GM21786 (cell line): ENCODE results near the gene AGAP1.

ENCODE experiments used
- ATAC-seq: cut with Tn5 transposase; IDR thresholded peaks from one replicate; pipeline ENCODE4 v1.9.1; 2021; ENCODE audit not compliant: unreplicated experiment

Gene AGAP1

DNA sequence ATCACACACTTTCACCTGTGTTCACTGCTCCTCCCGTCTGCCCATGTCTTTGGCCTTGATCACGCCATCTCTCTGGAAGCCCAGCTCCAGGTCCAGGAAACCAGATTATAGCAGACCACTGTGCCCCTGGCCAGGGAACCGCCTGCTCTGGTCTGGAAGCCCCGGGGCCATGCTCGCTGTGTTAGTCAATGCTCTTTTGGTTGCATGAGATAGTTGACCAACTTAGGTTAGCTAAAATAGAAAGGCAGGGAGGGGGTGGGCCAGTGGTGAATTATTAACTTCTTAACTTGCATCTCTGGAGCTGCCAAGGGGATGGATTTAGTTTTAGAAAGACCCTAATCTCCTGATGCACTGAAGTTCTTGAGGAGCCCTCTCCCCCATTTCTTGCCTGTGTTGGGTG, 232.7 kb downstream of the AGAP1 start:
- ATAC-seq, result no peak

DNA sequence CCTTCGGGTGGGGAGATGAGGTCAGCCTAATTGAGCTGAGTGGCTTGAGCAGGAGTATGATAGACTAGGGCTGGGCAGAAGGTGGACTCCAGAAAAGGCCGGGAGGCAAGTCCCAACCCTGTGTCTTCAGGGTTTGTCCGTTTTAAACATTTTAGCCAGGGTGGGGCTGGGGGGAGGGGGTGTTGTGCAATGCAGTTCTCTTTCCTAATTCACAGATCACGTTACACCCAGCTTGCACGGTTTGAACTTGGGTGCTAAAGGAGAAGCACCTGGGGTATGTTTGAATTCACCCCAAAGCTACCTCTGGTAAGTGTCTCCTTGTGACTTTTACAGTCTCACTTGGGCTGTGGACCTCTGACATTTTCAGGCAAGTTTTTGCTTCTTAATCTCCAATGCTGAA, 233.3 kb downstream of the AGAP1 start:
- ATAC-seq, result no peak

DNA sequence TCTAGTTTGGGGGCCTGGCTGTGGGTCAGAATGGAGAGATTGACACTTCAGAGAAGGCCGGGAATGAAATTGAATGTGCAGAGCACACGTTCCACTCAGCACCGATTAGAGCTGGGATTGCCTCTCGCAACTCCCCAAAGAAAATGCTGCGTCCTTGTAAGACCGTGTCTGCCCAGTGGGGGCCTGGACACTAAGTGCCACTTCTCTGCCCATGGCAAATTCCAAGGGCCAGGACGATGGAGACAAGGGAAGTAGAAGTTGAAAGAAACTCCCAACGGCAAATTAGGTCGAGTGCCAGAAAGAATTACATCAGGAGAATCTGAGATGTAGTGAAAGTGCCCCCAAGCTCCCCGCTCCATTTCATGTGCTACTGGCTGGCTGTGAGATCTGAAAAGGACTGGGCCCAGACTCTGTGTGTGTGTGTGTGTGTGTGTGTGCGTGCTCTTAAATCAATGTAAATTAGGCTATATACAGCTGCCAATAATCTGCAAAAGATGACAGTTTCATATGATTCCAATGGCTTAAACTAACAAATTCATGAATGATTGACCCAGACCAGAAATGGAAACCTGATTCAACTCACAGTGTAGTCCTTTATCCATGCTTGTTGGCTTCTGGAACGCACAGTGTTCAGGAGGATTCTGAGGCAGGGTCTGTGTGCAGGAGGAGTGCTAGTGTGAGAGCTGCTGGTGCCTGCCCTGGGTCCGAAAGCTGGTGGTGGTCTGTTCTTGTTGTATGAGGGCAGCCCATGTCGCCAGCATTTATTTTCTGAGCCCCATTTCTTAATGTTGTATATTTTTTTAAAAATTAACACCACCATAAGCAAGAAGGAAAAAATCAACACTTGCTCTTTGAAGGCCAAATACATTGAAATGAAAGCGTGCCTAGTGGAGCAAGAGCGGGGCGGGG, 234.3 kb downstream of the AGAP1 start:
- ATAC-seq, result no peak

DNA sequence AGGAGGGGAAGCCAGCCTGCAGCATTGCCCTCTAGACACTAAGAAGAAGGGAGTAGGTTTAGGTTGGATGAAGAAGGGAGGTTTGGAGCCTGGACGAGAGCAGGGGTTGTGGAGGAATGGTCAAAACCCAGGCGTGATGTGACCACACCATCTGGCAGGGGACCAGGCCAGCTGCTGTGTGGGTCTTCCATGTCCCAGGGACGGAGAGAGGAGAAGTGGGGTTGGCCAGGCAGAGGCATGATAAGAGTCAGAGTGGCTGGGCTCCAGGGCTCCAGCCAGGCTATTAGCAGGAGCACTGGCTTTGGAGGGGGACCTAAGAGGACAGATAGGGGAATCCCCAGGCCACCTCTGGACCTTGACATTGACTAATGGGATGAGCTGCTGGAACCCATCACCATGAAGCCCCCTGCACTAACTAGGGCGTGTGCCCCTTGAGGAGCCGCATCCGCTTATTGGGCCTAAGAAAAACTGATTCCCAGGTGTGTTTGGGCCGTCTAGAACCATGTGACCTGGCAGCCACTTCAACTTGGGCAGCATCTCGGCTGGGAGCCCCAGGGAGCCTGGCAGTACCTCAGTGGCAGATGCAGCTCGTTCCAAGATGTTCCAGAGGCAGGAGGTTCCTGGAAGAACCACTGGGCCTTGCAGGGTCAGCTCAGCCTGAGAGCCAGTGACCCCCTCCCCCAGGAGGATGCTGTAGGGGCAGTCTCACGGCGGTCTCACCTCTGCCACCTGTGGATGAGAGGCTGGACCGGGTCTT, 235.1 kb downstream of the AGAP1 start:
- ATAC-seq, result no peak

DNA sequence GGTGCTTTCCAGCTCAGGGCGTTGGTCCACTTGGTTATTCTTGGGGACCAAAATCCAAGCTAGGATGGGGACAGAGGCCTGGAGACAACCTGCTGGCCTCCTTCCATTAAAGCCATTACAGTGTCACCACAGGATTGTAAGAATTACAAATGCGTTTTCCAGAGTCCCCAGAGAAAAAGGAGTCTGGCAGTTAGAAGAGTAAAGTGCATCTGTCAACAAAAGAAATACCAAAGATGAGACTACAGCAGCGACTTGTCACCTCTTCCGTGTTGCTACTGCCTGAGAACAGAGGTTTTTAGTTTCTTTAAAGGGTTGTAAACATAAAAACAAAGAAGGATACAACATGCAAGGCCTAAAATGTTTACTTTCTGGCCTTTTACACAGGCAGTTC, 235.7 kb downstream of the AGAP1 start:
- ATAC-seq, result no peak

DNA sequence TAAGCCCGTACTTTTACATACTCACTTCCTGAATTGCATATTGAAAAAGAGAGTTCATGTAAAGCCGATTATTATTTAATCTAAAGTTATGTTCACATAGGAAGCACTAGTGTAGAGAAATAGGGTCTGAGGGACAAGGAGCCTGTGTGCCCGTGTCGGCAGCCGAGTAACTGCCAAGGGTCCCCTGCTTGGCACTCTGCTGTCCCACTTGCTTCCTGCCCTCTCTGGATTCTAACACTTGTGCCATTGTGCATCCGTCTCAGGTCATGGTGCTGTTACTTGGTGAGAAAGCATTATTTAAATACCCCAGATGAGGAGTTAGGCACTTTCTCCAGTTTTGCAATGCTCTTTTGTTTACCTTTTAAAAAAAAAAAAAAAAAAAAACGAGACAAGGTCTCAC, 236.3 kb downstream of the AGAP1 start:
- no peak for ATAC-seq

DNA sequence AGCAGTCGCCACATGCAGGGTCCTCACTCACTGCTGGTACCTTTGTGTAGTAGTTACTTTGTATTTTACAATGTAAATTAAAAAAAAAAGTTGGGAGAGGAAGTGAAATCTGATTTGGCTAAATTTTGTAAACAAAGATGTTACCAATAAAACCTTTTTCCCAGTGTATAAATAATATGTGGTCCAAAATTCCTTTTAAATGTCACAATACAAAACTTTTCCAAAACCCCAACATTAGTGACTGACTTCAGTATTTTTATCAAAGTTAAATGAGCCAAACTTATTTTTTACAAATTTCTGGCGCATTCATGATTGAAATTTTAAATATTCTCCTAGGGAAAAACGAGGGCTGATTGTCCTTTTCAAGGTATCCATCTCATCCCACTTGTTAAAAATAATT, 239.9 kb downstream of the AGAP1 start:
- no peak for ATAC-seq

DNA sequence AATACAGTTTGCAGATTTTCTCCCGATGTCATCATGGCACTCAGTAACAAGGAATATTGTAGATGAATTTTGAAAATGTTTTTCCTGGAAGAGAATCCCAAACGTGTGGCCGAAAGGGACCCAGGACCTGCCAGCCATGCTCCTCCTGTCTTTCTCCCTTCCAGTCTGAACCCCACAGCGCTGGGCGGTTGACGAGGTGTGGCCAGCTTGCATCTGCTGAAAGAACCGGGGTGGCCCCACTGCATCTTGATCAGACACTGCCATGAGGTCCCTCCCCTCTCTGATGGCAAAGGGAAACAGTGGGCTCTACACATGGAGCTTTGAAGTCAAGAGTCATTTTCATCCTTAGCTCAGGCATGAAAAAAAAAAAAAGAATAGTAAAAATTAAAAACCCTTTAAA, 240.3 kb downstream of the AGAP1 start:
- no peak for ATAC-seq

DNA sequence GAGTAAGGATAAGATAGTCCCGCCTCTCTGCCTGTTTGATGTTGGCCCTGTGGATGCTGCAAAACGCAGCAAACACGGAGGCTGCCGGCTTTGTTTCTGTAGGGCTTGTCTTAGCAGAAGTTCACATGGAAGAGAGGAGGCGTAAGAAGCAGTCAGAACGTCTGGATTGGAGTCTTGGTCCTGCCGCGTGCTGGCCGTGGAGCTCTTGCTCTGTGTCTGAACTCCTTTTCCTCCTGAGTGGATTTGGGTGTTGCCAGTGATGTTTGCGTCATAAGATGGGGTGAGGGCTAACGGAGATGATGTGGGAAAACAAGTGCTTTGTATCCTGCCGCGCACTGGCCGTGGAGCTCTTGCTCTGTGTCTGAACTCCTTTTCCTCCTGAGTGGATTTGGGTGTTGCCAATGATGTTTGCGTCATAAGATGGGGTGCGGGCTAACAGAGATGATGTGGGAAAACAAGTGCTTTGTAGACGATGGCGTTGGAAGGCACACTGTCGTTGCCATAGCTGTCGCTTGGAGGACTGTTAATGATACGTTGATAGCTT, 240.9 kb downstream of the AGAP1 start:
- ATAC-seq, result no peak

DNA sequence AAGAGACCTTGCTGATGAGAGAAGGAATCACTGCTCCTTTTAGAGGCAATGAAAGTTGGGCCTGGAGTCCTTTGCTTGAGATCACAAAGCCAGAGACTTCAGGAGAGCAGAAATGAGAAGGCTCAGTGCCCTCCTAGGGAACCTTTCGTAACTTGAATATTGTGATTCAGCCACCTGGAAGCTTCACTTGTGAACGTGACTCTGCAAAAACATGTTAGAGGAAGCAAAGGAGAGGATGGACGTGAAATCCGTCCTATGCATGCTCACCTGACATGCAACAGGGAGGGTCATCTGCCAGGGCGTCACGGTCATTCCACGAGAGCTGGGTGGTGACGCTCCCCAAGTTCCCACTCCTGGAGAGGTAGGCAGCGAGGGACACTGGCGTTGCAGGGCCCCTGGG, 243.6 kb downstream of the AGAP1 start:
- no peak for ATAC-seq

DNA sequence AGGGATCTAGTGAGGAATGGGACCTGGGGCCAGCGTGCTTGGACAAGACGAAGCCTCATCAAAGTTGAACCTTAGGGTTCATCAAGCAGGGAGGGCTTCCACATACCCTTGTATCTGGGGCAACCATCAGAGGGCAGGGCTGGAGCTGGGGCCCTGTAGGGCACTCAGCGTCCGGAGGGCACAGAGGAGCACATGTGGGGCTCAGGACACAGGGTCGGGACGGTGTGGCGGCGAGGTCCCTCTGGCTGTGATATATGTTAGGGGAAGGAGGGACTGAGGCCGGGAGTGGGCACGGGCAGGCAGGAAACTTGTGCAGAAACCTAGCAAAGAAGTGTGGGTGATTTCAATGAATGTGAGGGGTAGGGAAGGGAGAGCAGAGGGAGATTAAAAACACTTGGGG, 244.0 kb downstream of the AGAP1 start:
- no peak for ATAC-seq

DNA sequence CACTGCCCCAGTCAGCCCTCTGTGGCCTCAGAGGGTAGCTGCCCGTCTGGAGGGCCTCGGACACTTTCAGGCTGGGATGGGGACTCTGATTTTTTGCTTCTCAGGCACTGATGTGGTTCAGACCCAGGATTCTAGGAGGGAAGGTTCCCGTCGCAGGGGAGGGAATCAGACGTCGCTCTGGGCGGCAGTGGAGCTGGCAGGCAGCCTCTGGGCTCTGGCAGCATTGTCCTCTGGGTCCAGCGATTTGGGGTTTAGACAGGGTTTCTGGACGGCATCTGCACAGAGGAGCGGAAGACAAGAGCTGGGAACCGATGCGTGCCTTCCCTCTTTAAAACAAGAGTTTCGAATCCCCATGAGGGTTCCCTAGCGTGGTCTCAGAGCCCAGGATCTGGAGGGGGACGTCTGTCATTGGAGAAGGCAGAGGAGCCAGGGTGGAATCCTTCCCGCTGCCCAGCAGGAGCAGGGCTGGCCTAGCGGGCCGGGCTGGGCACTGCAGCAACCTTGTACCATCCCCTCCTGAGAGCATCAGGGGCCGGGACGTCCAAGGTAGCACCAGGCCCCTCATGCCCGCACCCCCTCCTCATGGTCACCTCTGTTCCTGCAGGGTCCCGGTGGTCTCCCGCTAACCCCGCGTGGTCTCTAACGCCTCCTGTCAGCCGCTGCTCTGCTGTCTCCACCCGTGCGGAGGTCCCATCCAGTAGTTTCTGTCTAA, 246.0 kb downstream of the AGAP1 start:
- no peak for ATAC-seq

DNA sequence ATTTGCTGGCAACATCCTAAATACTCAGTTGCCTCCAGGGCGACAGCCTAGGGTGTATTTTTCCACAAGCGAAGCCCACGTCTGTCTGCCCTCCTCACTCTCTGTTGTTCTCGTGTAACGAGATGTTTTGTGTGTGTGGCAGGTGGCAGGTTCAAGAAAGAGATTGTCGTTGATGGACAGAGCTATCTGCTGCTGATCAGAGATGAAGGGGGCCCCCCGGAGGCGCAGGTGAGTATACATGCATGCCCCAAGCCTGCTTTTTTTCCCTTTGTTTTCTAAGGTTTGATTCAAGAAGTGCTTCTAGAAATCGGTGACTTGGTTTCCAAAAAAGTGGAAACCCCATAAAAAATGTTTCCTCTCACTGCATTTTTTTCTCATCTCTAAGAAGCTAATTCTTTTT, 247.0 kb downstream of the AGAP1 start:
- ATAC-seq, result no peak

DNA sequence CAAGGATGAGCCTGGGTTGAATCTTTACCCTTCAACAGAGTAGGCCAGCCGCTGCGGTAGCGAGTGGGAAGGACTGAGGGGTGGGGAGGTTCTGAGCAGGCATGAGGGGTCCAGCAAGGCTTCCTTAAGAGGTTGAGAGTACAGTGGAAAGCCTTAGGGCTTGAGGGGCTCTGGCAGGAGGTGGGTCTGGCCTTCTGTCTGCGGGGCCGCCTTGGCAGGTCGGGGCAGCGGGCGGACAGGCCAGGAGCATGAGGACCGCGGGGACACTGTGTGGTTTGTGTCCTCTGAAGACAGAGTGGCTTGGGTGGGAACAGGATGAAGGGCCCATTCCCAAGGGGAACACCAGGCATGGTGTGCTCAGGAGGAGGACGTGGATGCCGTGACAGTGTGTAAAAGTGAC, 250.3 kb downstream of the AGAP1 start:
- no peak for ATAC-seq

DNA sequence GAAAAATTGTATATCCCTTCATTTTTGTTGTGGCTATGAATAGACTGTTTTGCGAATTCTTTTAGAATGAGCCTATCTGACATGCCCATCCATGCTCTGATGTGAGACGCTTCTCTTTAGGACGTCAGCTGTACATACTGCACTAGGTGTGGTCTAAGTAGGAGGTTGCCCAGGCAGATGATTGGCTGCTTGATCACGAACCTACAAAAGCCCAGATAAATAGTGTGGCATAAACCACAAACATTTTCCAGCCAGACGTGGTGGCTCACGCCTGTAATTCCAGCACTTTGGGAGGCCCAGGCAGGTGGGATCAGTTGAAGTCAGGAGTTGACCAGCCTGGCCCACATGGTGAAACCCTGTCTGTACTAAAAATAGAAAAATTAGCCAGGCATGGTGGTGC, 251.8 kb downstream of the AGAP1 start:
- no peak for ATAC-seq

DNA sequence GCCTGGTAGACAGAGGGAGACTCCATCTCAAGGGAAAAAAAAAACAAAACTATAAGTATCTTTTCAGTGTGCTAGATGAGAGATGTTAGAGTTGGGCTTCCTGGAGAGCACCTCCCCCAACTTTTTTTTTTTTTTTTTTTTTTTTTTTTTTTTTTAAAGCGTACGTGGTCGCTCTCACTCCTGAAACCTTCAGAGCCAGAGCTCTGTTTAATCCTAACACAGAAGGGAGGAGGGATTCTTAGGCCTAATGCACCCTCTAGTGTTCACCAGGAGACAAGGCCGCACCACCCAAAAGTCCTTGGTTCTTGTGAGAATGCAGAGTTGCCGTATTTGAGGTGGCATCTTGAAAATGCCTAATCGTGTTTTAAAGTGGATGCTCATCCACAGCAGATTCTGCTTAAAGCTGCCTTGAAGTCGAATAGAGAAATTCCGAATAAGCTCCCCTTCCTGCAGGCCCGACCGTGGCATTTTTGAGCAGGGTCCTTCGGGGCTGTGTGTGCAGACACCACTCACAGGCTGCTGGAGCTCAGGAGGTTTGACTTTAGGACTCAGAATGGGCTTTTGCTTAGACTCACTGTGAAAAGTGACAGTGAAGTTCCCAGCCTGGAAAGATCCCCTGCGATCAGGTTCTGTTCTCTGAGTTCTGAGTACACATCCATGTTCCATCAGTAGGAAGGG, 252.6 kb downstream of the AGAP1 start:
- ATAC-seq, result peak; percentile 75

DNA sequence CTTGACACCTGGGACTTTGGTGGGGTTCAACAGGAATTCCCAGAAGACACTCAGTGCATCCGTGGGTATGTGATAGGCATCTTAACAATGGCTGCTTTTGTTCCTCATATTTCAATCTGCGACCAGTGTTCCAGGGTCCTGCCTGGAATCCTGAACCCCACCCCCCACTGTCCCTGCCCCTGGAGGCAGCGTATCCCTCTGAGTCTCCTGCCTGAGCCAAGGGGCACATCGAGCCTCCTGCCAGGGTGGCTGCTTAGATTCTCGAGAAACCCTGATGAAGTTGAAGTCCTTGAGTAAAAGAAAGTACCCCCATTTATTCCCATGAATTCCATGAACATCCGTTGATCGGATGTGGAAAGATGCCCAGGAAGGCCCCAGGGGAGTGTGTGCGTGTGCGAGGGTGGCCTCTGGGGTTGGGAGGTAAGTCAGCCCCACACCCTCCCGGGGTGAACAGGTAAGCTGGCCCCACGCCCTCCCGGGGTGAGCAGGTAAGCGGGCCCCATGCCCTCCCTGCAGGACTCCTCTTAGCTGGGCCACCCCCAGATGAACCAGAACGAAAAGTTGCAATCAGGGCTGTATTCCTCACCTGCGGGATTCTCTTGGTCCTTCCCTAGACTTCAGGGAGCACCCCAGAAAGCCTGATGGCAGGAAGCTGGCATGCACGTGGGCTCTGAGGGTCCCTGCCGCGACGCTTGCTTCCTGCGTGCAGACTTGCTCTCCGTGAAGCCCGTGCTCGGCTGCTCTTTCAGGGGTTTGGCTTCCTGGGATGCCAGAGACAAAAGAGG, 253.3 kb downstream of the AGAP1 start:
- no peak for ATAC-seq

DNA sequence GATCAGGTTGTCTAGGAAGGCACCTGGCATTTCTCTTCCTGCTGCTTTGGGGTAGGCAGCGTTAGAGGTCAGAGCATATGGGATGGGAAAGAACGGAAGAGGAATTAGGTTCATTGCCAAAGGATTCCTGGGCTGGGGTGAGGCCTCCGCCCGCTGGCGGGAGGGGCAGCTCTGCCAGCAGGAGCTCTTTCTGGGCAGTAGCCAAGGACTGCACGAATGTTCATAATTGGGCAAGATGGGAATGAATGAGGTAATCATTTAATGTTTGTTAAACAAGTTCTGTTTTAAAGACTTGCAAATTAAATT, 253.9 kb downstream of the AGAP1 start:
- no peak for ATAC-seq

DNA sequence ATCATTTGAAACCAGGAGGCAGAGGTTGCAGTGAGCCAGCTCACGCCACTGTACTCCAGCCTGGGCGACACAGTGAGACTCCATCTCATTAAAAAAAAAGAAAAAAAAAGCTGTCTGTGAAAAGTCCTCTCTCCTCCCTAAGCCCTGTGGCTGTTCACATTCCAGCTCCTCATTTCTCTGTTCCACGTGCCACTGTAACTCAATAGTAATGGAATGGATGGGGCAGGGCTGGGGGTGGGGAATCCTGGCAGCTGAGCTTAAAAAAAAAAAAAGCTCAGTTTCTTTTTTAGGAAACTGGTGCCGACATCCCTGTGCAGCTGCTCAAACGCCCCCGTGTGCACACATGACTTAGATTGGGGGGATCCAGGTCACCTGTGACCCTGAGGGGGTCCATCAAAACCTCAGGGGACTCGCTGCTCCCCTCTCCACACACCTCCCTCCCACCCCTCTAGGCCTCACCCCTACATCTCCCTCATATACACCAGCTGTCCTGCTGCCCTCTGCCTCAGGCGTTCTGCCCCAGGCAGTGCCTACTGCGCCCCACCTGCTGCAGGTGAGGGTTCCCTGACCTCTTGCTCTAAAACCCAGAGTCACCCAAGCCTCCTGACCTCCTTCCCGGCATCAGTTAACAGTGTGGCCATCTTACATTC, 255.4 kb downstream of the AGAP1 start:
- no peak for ATAC-seq

DNA sequence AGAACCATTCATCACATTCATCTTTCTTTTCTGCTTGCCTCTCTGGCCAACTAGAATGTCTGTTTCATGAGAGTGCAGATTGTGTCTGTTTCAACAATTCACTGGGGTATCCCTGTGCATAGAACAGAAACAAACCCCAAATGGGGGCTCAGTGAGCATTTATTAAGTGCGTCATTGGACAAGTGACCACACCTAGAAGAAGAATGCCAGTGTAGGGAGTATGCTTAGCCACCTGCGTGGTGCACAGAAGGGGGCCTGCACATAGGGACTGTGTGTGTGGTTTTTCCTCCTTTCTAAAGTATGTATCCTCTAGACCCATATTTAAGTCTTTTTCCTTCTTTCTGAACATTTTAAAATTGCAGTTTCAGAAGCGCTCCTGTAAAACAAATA, 255.9 kb downstream of the AGAP1 start:
- no peak for ATAC-seq
